ENCODE results near the gene RPS16. TPM values are rescaled to one million over a fixed set of nuclear protein-coding genes. Genes with fewer than 3 reads are reported as not detected.

Gene RPS16
- total and polyA plus RNA-seq, 9 of the 15 experiments (the other 6 are each of a cell fraction or from before 2014, with no cell fraction given) = 82.6 to 3,671 (median 2,204) TPM

DNA sequence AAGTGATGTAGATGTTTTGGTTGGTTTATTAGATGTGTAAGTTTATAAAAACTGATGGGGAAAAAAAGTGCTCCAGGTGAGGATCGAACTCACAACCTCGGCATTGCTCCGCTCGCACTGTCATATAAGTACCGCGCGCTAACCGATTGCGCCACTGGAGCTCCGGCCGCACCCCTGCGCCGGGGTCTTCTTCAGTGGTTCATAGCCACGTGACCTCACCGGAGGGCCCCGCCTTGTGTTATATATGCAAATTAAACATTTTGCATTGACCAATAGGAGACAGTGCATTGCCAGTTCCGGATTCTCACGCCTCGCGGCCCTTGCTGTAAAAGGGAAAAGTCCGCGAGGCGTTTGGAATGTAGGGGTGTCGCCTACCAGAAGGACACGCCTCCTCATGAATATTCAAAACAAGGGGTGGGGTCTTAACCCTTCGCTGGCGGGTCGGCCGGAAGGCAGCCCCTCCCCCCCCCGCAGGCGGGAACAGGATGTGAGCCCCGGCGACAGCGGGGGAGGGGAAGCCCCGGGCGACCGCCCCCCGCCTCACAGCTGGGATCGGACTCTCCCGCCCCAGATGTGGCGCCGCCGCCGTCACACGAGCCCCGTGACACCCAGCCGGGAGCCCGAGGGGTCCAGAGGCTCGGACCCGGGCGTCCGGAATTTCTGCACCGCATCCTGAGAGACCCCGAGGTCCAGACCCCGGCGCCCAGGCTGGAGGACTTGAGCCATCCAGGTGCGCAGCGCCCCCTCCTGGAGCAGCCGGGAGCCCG, 23.5 kb downstream of the RPS16 start, which contains the start of gene PLEKHG2 (continued):
- TF ChIP-seq PCBP1 (IDR thresholded peaks at IDR 0.05; ENCODE audit: low read depth, low read length, poor library complexity, severe bottlenecking) (peak; percentile 80), HDAC6 (IDR thresholded peaks at IDR 0.05; ENCODE audit: low read depth, low read length) (no peak), ZNF311 (CRISPR knock-in tag; IDR thresholded peaks at IDR 0.05) (no peak), POLR2H (tag; IDR thresholded peaks at IDR 0.05; ENCODE audit: low read depth) (peak; percentile 99), TAF1 (IDR thresholded peaks at IDR 0.05; ENCODE audit: control insufficient read depth, extremely low read depth, insufficient read depth, low read length, severe bottlenecking) (peak; percentile 52), ASH1L (IDR thresholded peaks at IDR 0.05; ENCODE audit: borderline replicate concordance, low read depth, partially characterized antibody) (no peak), DMBX1 (CRISPR knock-in tag; IDR thresholded peaks at IDR 0.05; ENCODE audit: borderline replicate concordance) (no peak), SLC30A9 (CRISPR knock-in tag; IDR thresholded peaks at IDR 0.05) (no peak), ZNF174 (CRISPR knock-in tag; IDR thresholded peaks at IDR 0.05) (no peak), HBP1 (CRISPR knock-in tag; IDR thresholded peaks at IDR 0.05) (0 out of 2 replicates have a peak, but pooled peaks have one; percentile 22), ATF6 (CRISPR knock-in tag; IDR thresholded peaks at IDR 0.05) (no peak), SRSF1 (IDR thresholded peaks at IDR 0.05; ENCODE audit: low read depth, low read length) (no peak), ZNF695 (CRISPR knock-in tag; IDR thresholded peaks at IDR 0.05) (no peak), PKNOX1 (IDR thresholded peaks at IDR 0.05) (no peak; the same call in none of the 2 replicates), ARNT (IDR thresholded peaks at IDR 0.05) (peak; percentile 87 to 97), MCM2 (IDR thresholded peaks at IDR 0.05; ENCODE audit: low read depth) (no peak), ZNF408 (CRISPR knock-in tag; IDR thresholded peaks at IDR 0.05; ENCODE audit: low read depth) (no peak), IRF2 (CRISPR knock-in tag; IDR thresholded peaks at IDR 0.05) (no peak), POLR3G (IDR thresholded peaks at IDR 0.05; ENCODE audit: extremely low read depth, insufficient read length, insufficient replicate concordance) (no peak), MTA3 (IDR thresholded peaks at IDR 0.05; ENCODE audit: borderline replicate concordance) (peak; percentile 69; the same call in 1 of the 2 replicates), MTA1 (IDR thresholded peaks at IDR 0.05; ENCODE audit: borderline replicate concordance) (peak; percentile 45; the same call in 1 of the 2 replicates)
- TF ChIP-seq, protein P1, sequence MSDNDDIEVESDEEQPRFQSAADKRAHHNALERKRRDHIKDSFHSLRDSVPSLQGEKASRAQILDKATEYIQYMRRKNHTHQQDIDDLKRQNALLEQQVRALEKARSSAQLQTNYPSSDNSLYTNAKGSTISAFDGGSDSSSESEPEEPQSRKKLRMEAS (CRISPR knock-in tag; IDR thresholded peaks at IDR 0.05) = no peak; the same call in none of the 2 replicates
- TF ChIP-seq, protein P2, sequence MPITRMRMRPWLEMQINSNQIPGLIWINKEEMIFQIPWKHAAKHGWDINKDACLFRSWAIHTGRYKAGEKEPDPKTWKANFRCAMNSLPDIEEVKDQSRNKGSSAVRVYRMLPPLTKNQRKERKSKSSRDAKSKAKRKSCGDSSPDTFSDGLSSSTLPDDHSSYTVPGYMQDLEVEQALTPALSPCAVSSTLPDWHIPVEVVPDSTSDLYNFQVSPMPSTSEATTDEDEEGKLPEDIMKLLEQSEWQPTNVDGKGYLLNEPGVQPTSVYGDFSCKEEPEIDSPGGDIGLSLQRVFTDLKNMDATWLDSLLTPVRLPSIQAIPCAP (CRISPR knock-in tag; IDR thresholded peaks at IDR 0.05; ENCODE audit: borderline replicate concordance) = no peak

Measured in K562 (cell line).